GM19452 (cell line): ENCODE measurements around the gene CYLD.

Experiments used
- ATAC-seq: cut with Tn5 transposase; IDR thresholded peaks from one replicate; pipeline ENCODE4 v1.9.1; 2021; ENCODE audit not compliant: unreplicated experiment

Gene CYLD

GRCh38 chr16:50737420-50737959, 4.4 kb upstream of the CYLD start:
- no peak for ATAC-seq

- no peak for ATAC-seq
These were observed 2.9 kb upstream of the CYLD start for GRCh38 chr16:50739031-50739430.

- ATAC-seq: no peak
These were observed 1.1 kb upstream of the CYLD start for GRCh38 chr16:50740736-50741135.

GRCh38 chr16:50741225-50741780, 583 bp upstream of the CYLD start:
- no peak for ATAC-seq

GRCh38 chr16:50742576-50743200, 802 bp downstream of the CYLD start:
- ATAC-seq: no peak

- no peak for ATAC-seq
These were observed 1.8 kb downstream of the CYLD start for GRCh38 chr16:50743581-50744225.

DNA sequence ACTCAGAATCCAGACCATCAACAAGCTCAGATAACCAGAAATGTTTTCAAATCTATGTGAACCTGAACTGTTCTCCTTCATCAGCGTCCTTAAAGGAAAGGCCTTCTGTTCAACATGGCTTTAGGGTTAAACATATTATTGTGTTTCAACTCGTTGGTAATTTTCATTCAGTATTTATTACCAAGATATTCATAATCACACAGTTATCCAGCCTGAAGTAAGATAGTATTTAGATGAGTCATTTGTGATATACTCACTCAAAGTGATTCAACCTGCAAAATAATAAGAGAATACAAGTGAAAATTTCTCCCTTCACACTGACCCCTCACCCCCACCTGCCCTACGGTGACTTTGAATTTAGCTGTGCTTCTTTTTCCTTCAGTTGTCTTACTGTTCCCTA, 3.0 kb downstream of the CYLD start:
- no peak for ATAC-seq

DNA sequence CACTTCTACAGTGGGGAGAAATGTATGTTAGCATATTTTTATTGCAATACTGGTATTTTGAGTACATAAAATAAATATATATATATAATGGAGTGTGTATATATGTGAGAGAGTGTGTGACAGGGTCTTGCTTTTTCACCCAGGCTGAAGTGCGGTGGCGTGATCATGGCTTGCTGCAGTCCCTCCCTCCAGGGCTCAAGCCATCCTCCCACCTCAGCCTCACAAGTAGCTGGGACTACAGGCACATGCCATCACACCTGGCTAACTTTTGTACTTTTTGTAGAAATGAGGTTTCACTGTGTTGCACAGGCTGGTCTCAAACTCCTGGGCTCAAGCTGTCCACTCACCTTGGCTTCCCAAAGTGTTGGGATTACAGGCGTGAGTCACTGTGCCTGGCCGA, 4.1 kb downstream of the CYLD start:
- no peak for ATAC-seq

DNA sequence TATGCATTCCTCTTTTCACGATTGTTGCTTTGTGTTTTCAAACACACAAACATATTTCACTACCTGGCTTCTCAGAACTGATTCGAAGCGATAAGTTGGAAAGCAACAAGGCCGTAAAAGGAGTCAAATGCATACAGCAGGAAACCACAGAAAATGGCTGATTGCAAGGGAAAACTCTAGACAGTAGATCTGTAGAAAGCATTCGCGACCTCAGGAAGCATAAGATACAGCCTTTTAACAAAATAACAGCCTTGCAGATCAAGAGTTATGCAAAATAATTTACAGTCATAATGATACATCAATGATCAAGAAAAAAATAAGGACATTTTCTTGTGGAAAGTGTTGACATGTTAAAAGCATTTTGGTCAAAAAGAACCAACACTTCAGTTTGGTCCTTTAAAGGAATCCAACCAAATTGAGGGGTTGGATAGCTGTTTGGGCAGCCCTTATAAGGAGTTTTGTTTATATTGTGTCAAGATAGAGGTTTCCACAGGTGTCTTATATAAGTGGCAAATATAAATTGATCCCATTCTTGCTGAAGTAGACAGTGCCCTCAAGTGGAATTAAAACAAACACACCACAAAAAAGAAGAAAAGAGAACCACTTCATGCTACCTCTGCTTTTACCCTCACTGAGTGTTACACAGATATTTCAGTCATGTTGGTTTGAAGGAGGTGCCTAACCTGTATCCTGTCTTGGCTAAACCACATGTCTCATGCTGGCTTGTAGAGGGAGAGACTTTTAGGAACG, 5.5 kb downstream of the CYLD start:
- peak; percentile 58 for ATAC-seq

DNA sequence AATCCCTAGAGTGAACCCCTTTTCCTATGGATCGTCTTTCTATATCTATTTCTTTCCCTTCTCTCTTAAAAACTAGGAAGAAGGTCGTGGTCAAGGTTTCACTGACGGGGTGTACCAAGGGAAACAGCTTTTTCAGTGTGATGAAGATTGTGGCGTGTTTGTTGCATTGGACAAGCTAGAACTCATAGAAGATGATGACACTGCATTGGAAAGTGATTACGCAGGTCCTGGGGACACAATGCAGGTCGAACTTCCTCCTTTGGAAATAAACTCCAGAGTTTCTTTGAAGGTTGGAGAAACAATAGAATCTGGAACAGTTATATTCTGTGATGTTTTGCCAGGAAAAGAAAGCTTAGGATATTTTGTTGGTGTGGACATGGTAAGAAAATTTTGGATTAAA, 9.6 kb downstream of the CYLD start:
- ATAC-seq: no peak

DNA sequence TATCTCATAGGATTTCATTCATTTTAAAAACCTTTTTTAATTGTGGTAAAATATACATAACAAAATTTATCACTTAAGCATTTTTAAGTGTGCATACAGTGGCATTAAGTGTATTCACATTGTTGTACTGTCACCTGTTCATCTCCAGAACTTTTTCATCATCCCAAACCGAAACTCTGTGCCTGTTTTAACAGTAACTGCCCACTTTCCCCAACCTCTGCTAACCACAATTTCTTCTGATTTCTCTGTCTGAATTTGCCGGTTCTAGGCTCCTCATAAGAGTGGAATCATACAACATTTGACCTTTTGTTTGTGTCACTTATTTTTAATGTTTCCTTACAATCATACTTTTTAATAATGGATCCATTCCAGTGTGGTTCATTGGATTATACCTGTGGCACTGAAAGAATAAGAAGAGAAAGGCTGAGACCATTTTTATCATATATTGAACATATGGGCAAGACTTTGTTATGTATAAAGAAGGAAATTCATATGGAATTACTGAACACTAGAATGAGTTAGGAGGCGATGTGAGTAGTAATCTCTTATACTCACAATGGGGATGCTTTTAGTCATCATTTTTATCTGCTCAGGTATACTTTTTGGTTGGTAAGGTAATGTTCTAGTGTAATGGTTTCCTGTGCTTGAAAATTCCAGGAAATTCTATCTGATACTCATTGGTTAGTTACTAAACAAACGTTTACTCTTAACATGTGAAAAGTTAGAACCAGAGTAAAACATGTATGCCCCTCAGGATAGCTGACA, 10.8 kb downstream of the CYLD start:
- no peak for ATAC-seq

DNA sequence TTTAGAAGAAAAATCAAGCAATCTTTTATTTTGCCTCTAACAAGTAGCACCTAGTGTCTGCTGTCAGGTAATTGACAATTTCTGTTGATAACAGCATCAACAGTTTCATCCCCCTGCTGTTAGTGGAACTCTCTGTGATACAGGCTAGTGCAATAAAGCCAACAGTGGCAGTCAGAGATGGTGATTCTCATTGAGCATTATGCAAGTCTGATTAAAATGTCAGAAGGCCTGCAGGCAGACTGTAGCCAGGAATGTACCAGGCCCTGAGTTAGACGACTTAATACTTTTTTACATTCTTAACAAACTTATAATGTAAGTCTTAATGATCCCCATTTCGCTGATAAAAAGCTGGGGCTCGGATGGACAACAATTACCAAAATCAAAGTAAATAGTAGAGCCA, 14.6 kb downstream of the CYLD start:
- ATAC-seq: no peak

GRCh38 chr16:50761267-50761666, 19.4 kb downstream of the CYLD start:
- no peak for ATAC-seq

DNA sequence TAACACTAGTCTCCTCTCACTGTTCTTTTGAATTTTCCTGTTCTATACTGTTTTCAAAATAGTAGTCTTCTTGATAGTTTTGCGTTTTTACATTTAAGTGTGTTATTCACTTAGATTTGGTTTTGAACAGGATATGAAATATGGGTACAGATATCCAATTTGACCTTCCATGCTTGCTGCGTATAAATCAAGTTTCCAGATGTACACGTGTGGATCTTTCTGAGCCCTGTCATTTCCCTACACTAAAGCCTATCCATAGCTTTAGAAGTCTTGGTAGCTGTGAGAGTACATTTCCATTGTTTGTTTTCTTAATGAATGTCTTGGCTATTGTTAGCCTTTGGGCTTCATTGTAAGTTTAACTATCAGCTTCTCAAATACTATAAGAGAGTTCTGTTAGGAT, 20.4 kb downstream of the CYLD start:
- ATAC-seq: no peak

DNA sequence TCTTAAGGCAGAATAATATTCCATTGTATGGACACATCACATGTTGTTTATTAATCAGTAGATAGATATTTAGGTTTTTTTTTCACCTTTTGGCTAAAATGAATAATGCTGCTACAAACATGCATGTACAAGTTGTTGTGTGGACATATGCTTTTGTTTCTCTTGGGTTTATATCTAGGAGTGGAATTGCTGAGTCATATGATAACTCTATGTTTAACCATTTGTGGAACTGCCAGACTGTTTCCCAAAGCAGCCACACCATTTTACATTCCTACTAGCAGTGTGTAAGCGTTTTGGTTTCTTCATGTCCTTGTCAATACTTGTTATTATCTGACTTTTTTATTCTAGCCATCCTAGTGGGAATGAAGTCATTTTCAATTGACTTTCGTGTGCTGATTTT, 21.3 kb downstream of the CYLD start:
- ATAC-seq: no peak

DNA sequence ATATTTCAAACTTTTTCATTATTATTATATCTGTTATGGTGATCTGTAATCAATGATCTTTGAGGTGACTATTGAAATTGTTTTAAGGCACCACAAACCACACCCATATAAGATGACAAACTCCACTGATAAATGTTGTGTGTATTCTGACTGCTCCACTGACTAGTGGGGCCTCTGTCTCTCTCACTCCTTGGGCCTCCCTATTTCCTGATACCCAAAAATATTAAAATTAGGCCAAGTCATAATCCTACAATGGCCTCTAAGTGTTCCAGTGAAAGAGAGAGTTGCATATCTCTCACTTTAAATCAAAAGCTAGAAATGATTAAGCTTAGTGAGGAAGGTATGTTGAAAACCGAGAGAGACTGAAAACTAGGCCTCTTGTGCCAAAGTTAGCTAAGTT, 23.4 kb downstream of the CYLD start:
- ATAC-seq: no peak

DNA sequence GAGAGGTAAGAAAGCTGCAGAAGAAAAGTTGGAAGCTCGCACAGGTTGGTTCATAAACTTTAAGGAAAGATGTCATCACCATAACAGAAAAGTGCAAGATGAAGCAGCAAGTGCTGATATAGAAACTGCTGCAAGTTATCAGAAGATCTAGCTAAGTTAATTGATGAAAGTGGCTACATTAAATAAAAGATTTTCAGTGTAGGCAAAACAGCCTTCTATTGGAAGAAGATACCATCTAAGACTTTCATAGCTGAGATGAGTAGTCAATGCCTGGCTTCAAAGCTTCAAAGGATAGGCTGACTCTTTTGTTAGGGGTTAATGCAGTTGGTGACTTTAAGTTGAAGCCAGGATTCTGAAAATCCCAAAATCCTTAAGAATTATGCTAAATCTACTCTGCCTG, 24.0 kb downstream of the CYLD start:
- no peak for ATAC-seq

- no peak for ATAC-seq
These were observed 25.3 kb downstream of the CYLD start for GRCh38 chr16:50767197-50767596.

GRCh38 chr16:50771366-50771765, 29.5 kb downstream of the CYLD start:
- no peak for ATAC-seq

DNA sequence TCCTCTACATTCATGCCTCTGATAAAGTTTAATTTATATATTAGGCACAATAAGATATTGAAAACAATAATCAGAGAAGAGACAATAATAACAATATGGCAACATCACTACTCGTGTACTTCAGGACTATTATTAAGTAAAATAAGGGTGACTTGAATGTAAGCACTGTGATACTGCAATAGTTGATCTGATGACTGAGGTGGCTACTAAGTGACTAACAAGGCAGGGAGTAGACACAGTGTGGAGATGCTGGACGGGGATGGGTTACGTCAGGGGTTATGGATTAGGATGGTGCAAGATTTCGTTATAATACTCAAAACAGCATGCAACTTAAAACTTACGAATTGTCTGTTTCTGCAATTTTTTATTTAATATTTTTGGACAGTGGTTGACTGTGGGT, 32.5 kb downstream of the CYLD start:
- ATAC-seq: no peak

DNA sequence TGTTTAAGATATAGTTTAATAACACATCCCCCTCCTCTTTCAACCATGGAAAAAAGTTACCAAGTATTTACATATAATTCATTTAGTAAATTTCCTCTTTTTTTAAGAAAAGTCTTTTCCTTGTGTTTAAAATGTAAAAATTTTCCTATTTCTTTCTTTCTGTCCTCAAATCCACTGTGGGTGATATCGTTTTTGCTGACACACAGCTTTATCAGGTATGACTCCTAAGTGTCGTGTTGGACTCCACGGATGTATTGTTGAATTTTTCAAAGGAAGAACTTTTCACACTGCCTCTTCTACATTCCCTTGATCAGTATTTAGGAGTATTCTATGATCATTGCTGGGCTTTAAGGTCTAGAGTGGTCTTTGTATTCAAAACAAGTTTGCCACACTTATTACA, 33.1 kb downstream of the CYLD start:
- no peak for ATAC-seq
